ENCODE data around the gene TBL1X.

DNA sequence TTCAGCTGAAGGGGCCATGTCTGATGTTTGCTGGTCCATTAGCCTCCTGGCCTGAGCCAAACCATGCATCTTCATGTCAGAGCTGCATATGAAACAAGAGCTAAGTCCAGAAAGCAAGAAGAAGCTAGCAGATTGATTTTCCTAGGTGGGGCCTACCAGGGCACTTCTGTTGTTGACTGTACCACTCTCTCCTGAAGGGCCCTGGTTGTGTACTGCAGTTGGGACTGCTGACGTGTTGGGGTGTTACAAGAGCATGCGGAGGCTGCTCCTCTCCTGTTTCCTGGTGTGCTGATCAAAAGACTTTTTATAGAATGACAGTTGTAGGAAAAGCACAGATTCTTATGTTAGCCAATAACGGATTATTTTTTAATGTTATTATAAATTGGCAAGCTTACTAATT is 145.1 kb downstream of the TBL1X start:
- TF ChIP-seq, protein P1, sequence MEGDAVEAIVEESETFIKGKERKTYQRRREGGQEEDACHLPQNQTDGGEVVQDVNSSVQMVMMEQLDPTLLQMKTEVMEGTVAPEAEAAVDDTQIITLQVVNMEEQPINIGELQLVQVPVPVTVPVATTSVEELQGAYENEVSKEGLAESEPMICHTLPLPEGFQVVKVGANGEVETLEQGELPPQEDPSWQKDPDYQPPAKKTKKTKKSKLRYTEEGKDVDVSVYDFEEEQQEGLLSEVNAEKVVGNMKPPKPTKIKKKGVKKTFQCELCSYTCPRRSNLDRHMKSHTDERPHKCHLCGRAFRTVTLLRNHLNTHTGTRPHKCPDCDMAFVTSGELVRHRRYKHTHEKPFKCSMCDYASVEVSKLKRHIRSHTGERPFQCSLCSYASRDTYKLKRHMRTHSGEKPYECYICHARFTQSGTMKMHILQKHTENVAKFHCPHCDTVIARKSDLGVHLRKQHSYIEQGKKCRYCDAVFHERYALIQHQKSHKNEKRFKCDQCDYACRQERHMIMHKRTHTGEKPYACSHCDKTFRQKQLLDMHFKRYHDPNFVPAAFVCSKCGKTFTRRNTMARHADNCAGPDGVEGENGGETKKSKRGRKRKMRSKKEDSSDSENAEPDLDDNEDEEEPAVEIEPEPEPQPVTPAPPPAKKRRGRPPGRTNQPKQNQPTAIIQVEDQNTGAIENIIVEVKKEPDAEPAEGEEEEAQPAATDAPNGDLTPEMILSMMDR (conservative IDR thresholded peaks at IDR 0.05), result no peak
- no peak for TF ChIP-seq EZH2 (IDR thresholded peaks at IDR 0.05; ENCODE audit: low read depth)

All from PC-9 (cell line).